Dermis lymphatic vessel endothelial cell (primary cell): Measurements from ENCODE around the gene GNPNAT1. TPM values are rescaled to one million over a fixed set of nuclear protein-coding genes. Genes with fewer than 3 reads are reported as not detected.

ENCODE experiments used
- total RNA-seq: library from RNA; depleted of rRNA; stranded (reverse); fragments of >200 nt; gene quantifications from 2 replicates; pipeline ENCODE4 v1.2.1, GENCODE V29; 2014

GNPNAT1 gene
- 20.8 and 26.6 TPM in 2 replicates for total RNA-seq

DNA sequence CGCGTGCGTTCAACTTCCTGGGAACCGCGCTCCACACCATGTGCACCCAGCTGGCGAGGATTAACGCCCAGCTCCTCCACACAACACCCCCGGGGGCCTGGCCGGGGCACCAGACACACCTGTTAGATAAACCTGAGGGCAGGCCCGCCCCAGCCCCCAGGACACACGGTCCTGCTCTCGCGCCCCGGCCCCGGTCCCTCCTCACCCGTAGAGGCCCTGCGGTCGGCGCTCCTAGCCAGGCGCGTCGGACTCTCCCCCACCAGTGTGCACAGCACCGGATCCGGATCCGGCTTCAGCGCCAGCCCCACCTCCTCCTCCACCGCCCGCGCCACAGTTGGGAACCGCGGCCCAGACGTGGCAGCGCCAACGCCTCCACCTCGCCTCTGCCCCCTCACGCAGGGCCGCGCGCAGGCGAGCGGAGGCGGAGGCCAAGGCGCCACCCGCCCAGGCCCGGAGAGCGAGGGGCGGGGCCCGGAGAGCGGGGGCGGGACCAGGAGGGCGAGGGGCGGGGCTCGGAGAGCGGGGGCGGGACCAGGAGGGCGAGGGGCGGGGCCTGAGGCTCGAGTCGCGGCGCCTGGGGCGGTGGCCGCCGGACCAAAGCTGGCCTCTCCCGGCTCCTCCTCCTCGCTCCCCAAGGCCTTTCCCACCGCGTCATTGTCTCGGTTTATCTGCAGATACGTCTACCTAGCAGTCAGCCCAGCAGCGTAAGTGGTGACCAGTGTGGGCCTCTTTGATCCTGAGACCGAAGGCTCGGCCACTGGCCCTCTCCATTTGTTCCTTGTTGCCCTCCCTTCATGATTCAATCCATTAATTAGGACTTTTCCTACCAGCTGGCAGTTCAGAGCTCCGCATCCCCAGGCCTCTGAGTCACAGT lies at the start of gene GNPNAT1:
Gene GNPNAT1 (minus strand): TSS at position 385 of the 874 bp plus-strand sequence. CDS start 6,957 bp downstream, outside the sequence.

DNA sequence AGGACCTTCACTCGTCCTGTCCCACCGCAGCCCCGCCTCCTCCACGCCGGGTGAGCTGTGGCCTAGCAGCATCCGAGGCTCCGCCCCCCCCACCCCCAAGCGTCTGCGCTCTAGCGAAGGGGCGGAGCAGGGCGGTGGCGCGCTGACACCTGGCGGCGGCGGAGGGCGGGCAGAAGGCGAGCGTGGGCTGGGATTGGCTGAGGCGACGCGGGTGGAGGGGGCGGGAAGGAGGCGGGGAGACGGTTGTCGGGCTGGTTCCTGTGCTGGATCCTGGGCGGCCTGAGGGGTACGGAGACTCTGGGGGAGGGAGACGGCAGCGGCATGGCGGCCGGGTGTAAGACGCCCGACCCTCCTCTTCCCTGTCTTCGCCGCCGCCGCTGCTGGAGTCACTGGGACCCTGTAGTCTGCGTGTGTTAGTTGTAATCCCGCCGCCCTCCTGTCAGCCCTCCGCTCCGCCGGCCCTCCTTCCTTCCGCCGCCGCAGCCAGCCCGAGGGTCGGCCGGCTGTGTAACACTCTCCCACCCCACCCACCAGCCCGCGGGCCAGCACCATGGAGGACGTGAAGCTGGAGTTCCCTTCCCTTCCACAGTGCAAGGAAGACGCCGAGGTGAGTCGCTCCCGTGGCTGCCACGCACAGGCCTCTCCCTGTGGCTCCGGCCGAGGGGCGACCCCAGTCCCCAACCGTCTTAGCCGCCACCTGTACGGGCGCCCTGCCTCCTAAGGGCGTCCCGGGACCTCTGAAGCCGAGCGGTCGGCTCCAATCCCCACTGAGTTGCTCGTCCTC lies 61.3 kb downstream of the GNPNAT1 start, which contains the start of gene STYX:
Gene STYX (plus strand): TSS at position 242 of the 784 bp plus-strand sequence. CDS start 309 bp downstream, at position 551.

Other genes with a start within 250 kb of the GNPNAT1 start
- gene TXNDC16, start 239.1 kb downstream of the GNPNAT1 start, total RNA-seq, result 4.2 and 5.3 TPM in 2 replicates
- gene GPR137C, start 238.8 kb downstream of the GNPNAT1 start, total RNA-seq, result 0.87 and 1.1 TPM in 2 replicates
- gene ERO1A, start 96.0 kb downstream of the GNPNAT1 start, total RNA-seq, result 32.2 and 42.7 TPM in 2 replicates
- 58.3 and 83.8 TPM in 2 replicates for gene PSMC6, start 84.4 kb downstream of the GNPNAT1 start, total RNA-seq
- gene STYX, start 61.4 kb downstream of the GNPNAT1 start, total RNA-seq, result 23.0 and 23.8 TPM in 2 replicates
- 75.7 and 79.3 TPM in 2 replicates for gene FERMT2, start 159.4 kb upstream of the GNPNAT1 start, total RNA-seq